Stimulated activated CD8-positive, alpha-beta memory T cell treated with anti-CD3 and anti-CD28 coated beads, Interleukin-12 subunit alpha, Interleukin-12 subunit beta, amount 100 ng/mL, for 24 hours (primary cell): Measurements from ENCODE around the gene CDH13.

ENCODE experiments used
- DNase-seq: peaks from one replicate; pipeline ENCODE4 v3.0.0-alpha.2; 2020; ENCODE audit errors: extremely low read depth

The CDH13 gene

DNA sequence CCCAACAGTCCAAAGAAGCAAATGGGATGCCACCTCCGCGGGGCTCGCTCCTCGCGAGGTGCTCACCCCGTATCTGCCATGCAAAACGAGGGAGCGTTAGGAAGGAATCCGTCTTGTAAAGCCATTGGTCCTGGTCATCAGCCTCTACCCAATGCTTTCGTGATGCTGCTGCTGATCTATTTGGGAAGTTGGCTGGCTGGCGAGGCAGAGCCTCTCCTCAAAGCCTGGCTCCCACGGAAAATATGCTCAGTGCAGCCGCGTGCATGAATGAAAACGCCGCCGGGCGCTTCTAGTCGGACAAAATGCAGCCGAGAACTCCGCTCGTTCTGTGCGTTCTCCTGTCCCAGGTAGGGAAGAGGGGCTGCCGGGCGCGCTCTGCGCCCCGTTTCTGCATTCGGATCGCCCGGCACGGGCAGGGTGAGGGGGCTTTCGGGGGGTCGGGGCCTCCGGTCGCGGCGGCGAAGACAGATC is at the start of gene CDH13:
CDH13 (plus strand) TSS at position 179 of the 471 bp plus-strand sequence.
- DNase-seq = no peak

DNA sequence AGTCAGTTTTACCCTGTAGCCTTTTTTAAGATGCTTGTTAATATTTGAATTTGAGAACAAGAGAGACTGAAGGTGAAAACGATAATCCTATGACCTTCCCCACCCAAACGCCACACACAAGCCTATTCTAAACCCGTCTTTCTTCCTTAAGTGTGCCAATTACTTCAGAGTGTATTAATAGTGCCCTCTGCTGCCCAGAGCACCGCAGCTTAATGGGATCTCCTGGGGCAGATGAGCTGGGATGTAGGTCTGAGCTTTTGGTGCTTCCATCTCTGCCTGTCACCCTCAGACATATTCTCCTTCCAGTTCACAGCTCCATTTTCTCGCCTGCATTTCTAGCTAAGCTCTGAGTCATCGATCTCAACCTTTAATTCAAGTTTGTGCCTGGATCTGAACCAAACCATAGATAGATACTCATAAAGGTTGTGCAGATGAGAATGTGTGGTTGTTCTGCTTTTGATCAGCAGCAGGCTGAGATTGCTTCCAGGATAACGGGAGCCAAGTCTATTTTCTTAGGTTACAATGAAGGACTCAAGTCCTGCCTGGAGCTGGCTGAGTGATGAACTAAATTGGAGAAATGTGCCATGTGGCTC is 46.4 kb upstream of the CDH13 start:
- DNase-seq = no peak

DNA sequence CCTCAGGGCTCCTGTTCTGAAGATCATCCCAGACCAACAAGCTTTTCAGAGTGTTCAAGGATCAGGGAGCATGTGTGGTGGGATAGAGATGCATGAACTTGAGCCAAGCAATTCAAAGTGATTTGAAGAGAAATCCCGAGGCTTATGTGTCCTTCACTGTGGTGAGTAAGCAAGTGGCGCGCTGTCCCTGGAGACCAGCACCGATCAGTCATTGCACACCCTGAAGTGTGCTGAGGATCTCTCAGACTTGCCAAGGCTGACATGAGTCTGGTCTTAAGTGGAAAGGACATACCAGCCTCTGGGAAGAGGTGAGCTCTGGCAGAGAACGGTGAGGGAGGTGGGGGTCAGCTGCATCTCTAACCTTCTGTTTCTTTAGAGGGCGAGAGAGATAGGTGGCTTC is 43.8 kb upstream of the CDH13 start:
- DNase-seq = no peak

DNA sequence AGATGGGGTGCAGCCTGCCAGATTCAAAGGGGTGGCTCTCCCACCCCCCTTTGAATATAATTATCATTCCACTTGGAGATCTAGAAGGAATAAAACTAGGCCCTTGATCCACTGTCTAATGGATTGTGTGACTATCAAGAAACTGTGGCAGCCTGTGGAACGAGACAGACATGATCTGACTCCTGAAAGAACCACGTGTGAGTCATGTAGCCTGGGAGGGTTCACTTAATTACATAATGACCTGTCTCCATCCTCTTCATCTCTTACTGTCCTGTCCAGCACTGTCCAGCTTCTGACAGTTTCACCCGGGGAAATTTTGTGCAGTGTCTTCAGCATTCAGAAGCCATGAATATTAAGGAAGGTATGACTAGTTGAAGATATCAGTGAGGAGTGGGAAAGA is 43.3 kb upstream of the CDH13 start:
- no peak for DNase-seq

DNA sequence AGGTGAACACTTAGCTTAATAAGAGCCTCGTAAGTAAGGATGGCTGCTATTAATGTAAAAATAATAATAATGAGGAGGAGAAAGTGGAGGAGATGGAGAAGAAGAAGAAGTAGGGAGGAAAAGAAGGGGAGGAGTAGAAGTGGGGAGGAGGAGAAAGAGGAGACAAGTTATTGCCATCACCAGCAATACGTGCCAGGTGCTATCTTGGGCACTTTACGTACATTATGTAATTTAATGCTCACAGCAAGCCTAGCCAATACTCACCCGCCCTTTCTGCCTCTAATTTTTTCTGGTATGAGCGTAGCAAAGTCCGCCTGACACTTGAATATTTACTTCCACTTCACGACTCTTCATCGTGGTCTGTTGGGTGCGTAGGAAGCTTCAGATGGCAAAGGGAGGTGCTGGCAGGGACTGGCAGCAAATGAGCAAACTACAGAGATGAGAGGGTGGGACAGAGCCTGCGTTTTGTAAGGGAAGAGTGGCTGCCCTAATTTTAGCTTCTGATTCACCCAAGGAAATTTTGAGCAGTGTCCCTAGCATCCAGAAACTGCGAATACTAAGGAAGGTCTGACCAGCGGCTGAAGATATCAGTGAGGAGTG is 42.1 kb upstream of the CDH13 start:
- DNase-seq = no peak

DNA sequence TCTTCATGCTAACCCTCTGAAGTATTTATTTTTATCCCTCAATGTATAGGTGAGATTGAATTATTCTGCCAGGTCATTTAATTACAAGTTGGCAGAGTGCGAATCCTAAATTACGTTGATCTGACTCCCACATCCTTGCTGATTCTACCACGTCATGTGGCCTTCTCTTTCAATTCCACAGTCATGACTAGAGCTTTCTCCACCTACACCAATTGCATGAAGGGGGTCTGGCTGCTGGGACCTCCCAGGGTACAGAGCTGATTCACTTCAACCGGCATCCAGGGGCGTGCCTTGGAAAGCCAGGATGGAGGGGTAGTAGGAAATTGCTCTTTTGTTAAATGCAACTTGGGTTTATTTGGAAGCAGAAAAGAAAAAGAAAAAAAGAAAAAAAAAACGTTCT is 41.1 kb upstream of the CDH13 start:
- DNase-seq = no peak

DNA sequence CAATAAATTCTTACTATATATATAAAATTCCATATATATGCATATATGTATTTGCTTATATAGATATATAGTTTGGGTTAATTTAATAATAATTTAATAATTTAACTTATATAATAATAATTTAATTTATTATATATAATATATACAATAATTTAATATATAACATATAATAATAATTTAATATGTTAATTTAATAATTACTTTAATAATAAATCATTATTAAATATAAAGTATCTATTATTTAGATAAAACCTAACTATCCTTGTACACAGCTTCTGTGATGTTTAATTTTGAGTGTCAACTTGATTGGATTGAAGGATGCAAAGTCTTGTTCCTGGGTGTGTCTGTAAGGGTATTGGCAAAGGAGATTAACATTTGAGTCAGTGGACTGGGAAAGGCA is 40.6 kb upstream of the CDH13 start:
- no peak for DNase-seq

DNA sequence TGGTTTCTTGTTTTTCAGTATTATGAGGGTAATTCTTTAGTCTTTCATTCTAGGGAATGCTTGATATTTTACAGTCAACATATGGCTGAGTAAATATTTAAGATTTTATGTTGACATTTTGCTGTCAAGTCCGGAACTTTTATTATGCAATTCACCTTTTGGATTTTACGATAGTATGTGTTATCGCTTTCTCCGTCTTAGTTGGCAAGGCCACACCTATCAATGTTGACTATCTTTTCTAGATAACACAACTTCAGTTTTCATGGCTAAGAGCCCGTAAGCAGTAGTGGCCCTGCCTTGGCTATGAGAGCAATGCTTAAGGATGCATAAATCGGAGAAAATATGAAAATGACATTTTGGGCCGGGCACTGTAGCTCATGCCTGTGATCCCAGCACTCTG is 39.5 kb upstream of the CDH13 start:
- DNase-seq = no peak

DNA sequence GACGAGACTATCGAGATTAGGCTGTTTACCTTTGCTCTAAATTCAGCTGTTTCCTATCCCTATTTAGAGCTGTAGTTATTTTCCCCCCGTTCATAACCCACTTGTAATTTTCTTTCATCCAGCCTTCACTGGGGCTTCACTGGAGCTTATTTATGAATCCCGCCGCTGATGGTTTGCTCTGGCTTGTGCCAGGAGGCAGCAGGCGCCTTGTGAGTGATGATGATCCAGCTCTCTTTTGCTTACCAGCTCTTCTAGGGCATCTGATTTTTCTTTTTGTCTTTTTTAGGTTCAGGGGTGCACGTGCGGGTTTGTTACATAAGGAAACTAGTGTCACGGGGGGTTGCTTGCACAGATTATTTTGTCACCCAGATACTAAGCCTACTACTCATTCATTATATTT is 37.4 kb upstream of the CDH13 start:
- DNase-seq = no peak

DNA sequence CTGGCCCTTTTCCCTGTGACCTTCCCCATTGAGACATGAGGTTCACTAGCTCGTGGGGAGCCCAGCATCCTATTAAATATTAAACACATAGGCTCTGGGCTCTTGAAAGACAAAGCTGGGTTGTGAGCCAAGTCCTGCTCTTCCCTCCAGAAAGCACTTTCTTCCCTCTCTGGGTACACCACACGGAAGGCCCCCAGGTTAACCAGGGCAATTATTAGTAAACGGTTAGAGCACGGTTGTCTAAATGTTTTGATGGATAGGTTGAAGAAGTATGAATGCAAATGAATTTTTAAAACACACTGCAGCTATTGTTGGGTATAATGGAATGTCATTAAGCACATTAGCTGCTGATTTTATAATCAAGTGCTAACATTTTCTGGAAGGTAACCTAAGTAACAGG is 32.7 kb upstream of the CDH13 start:
- DNase-seq = no peak

DNA sequence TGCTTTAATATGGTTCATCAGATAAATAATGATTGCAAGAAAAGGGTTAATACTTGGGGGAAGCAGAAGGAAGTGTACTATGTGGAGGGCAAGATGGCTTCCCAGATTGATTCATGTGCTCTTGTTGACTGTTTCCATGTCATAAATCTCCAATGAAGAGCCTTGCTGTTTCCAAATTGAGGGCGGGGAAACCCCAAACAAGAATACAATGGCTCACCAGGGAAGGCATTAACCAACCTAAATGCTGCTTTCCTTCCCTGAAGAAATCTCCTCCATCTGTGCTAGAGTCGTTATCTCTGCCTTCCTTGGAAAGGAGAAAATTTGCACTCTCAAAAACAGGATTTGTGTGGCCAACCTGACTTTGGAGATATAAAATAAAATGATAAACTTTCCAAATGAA is 28.0 kb upstream of the CDH13 start:
- DNase-seq = no peak

DNA sequence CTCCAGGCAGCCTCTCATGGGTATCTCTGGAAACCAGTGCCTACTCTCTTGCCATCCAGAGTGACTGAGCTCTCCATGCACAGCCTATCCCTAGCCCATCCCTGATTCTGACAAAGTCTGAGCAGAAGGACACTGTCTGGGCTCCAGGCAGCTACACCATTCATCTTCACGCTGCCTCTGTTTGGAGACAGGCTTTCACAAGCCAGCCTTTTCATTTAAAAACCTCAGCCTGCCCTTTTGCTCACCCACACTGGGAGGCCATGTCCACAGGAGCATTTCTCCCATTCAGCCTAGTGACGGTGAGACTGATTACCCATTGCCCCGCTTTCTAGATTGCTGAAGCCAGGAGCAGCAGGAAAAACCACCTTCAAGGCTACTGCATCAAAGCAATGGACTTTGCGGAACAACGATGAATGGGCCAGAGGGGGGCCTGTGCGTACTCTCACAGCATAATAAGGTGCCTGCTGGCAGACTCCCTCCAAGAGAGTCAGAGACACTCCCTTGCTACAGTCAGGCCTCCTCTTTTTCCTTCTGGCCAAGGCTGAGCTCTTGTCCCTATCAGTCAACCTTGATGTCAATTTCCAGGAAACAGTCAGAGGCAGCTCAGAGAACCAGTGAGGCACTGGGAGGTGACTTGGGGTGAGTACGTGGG is 24.7 kb upstream of the CDH13 start:
- no peak for DNase-seq

DNA sequence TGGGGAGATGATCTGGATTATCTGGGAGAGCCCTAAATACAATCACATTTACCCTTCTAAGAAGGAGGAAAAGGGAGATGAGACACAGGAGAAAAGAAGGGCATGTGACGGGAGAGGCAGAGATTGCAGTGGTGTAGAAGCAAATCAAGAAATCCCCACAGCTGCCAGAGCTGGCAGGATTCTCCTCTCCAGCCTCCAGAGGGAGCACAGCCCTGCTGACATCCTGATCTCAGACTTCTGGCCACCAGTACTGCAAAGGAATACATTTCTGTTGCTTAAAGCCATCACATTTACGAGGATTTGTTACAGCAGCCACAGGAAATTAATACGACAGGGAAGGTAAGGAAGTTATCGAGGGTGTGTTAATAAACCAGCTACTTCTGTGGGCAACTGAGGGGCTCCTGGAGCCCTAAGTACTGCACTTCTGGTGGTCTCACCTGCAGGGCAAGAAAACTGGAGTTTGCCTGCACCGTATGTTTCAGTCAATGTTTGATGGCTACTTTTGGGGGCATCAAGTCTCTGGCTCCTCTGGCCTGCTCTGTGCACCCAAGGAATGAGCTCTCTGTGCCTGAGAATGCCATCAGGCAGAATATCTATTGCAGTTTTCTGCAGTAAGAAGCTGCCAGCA is 22.9 kb upstream of the CDH13 start:
- no peak for DNase-seq

DNA sequence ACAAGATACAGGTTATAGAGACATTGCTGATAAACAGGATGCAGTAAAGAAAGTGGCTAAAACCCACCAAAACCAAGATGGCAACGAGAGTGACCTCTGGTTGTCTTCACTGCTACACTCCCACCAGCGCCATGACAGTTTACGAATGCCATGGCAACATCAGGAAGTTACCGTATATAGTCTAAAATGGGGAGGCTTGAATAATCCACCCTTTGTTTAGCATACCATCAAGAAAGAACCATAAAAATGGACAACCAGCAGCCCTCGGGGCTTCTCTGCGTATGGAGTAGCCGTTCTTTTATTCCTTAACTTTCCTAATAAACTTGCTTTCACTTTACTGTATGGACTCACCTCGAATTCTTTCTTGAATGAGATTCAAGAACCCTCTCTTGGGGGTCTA is 21.7 kb upstream of the CDH13 start:
- DNase-seq = no peak

DNA sequence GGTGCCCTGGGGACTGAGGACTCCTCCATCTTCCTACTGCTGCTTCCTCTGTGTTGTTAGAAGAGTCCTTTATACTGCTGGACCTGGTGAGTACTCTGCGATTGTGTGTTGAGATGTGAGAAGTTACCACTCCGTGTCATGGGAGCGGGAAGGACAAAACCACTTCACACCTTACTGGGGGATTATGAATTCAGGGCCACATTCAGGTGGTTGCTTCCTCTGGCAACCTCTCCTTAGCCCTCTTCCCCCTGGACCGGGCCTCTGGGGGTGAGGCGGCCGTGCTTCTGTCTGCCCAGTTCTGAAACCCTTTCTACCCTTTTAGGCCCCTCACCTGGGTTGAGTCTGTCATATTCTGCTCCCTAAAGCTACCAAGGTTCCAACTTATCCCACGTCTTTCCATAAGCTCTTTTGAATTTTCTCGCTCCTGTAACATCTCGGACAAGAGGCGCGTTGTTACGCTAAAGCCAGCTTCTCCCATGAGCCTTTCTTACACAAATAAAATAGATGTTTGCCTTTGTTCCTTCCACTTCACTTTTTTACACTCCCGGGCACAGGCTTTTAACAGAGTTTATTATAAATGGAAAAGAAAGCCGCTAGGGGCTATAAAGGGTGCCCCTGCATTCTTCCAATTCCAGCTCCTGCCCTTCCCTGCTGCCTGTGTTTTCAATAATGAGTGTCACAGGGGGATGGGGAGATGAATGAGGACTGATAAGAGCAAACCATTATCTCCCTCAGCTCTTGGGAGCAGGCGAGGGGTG is 20.7 kb upstream of the CDH13 start:
- no peak for DNase-seq

DNA sequence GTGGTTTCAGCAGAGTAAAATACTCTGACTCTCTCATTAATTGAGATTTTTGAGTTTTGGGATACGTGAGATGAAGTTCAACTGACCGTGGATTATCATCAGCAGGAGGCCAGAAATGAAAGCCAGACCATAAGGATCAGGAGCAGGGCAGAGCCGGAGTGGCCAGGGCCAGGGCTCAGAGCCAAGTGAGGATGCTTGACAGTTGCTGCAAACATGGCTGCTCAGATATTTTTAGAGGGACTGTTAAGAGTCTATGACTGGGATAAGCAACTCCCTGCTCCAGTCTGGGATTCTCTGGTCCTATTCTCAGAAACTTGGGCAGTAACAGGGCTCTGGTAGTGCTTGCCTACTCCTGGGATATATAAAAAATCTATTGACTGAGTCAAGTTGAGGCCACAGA is 17.6 kb upstream of the CDH13 start:
- DNase-seq = no peak

DNA sequence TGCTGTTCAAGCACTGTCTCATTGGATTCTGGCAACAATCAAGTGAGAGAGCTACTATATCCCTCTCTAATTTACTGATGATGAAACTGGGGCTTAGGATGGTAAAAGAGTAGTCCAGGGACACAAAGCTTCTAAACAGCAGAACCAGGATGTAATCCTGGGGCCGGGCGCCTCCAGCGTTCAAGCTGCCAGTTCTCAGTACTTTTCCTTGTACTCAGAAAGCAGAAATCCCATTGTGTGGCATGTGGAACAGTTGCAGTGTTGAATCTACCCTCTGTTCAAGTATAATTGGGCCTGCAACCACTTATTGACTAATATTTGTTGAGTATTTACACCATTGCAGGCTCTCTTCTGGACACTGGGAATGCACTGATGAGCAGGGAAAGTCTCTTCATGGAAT is 14.5 kb upstream of the CDH13 start:
- DNase-seq = no peak

DNA sequence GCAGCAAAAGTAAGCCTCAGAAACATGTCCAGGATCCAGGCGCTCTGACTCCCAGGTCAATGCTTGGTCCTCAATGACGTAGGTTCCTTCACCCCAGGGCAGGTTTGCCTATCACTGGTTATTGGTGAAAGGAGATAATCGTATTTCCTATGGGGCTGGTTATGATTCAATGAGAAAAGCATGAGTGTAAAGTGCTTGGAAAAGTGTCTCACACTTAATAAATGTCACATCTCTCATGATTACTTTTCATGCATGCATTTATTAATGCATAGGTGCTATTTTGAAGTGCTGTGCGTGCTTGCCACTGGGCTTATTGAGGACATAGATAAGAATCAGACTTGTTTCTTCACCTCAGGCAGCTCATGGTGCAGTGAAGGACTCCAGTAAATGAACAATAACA is 10.4 kb upstream of the CDH13 start:
- no peak for DNase-seq

DNA sequence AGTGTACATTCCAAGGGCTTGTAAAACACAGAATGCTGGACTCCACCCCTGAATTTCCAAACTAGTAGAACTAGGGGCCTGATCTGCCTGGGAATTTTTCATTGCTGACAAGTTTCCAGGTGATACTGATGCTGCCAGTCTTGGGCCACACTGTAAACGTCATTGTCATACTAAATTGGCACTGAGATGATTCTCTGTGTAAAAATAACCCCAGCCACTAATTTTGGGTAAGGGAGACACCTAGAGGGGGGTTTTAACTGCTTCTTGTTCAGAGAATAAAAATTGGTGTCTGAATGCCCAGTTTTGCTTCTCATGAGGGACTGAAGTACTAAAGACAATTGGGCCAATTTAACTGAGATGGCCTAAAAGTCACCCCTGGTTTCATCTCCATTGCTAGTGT is 5.0 kb upstream of the CDH13 start:
- DNase-seq = no peak

DNA sequence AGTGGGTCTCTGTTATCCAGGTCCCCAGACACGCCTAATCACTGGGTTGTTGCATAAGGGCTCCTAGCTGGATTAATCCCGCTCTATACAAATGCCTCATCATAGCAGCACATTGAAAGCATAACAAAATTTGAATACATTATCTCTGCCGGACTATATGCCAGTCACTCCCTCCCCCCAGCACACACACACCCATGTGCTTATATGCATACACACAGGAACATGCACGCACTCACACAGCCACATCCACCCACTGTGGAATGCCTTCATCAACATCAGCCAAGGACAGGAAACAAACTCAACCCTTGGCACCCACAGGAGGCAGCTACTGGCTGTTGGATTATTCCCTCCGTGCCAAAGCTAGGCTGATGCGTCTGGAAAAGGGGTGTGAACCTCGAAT is 3.5 kb upstream of the CDH13 start:
- DNase-seq = no peak

DNA sequence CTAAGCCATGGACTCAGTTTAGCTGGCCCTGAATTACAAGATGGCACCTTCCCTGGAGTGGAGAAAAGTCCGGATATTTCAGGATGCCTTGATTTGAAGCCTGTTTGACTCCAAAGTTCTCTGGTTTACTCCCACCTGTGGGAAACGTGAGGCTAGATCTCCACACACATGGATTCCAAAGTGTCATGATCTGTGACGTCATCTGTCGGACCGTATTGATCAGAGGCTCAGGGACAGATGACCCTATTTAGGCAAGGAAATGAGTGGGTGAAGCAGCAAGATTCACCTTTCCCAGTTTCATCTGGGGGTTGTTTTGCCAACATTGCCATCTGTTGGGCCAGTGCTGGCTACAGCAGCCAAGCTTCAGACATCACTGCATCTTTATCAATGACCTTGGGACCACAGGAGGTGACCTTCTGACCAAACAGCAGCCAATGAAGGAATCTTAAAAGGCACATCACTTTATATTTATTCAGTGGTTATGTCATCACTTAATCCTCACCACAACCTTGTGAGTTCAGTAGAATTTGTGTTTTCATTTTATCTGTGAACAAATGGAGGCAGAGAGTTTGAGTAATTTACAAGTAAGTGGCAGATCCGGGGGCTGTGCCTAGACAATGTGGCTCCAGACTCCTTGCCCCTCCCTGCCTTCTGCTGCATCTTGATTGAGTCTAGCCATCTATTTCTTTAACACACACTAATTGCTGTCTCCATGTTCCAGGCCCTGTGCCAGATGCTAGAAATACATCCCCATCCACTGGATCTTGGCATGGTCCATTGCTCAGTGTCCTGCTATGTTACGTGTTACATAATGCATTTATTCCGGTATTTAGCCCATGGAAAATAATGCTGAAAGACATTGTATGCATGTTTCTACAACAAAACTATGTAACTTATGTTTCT is 1.5 kb upstream of the CDH13 start:
- no peak for DNase-seq

DNA sequence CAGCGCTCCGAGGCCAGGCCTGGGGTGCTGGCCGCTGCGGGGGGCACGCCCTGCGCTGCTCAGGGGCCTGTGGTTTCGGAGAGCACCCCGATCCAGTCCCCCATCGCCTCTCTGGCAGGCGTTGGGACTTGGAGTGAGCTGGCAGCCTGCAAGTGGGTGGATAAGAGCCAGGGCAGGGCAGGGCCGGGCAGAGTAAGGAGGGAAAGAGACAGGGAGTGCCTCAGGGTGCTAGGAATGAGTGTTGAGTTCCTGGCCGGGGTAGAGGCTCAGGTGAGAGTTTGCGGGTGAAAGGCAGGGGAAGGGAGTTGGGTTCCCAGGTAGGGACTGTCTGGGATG is 1.3 kb downstream of the CDH13 start:
- DNase-seq = no peak
